ENCODE data around the gene RNASE4.

The RNASE4 gene

DNA sequence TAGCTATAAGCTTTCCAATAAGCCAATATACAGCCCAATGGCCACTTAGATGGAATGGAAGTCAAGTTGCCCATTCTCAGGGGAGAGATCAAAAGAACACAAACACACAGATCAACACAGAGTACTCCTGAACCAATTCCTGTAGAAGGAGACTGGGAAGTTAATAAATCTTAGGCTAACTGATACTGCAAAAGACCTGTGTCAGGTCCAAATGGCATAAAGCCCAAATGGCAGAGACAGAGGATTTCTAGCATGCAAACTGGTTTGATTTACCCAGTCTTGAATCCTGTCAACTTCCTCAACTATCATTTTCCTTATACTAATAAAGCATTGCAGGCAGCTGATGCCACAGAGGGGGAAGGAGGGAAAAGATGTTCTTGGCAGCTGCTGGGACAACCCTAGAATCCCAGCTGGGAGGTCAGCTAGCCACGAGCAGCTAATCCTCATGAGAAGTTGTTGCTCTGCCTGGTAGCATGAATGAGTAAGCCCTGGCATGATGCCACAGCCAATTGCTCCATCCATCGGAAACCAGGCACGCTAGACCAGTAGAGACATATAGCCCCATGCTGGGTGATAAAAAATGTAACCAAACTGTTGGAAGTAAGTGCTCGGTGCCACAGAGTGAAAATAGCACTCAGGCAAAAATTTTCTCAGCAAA, 30.4 kb downstream of the RNASE4 start:
- no peaks in the 10 kb centered on the region for H3K9me3 ChIP-seq (ENCODE audit: control insufficient read depth, insufficient read depth, low read length)
- peaks cover under 1% of the 10 kb centered on the region for H3K27me3 ChIP-seq (ENCODE audit: control insufficient read depth, low read length)
- no peaks in the 10 kb centered on the region for H3F3A ChIP-seq (ENCODE audit: control insufficient read depth, insufficient read depth)
- H3K27ac ChIP-seq (ENCODE audit: low read depth, low read length) = no peak overlapping the region
- TF ChIP-seq CTCF (IDR thresholded peaks at IDR 0.05; ENCODE audit: low read depth, low read length, poor library complexity, severe bottlenecking) (no peak), EZH2phosphoT487 (IDR thresholded peaks at IDR 0.05; ENCODE audit: borderline replicate concordance, low read length) (no peak)
- H3K4me3 ChIP-seq (ENCODE audit: low read length) = no peak overlapping the region
- no peaks in the 10 kb centered on the region for H3K9me2 ChIP-seq (replicated peaks; ENCODE audit: control insufficient read depth, low read length)
- no peaks in the 10 kb centered on the region for H3K79me2 ChIP-seq (ENCODE audit: control insufficient read depth, low read length)
- no peaks in the 10 kb centered on the region for H3K4me1 ChIP-seq (ENCODE audit: control insufficient read depth, low read length)
- H3K36me3 ChIP-seq (ENCODE audit: control insufficient read depth, low read length) = no peaks in the 10 kb centered on the region
- H4K20me1 ChIP-seq (ENCODE audit: control insufficient read depth, insufficient read depth, low read depth, low read length) = no peaks in the 10 kb centered on the region
- no peak overlapping the region for H3K4me2 ChIP-seq (ENCODE audit: low read length)

- no peak for TF ChIP-seq EZH2phosphoT487 (IDR thresholded peaks at IDR 0.05; ENCODE audit: borderline replicate concordance, low read length)
- TF ChIP-seq CTCF (IDR thresholded peaks at IDR 0.05; ENCODE audit: low read depth, low read length, poor library complexity, severe bottlenecking) = no peak
- Histone ChIP-seq H4K20me1 (ENCODE audit: control insufficient read depth, insufficient read depth, low read depth, low read length) (no peaks in the 10 kb centered on the region), H3K27ac (ENCODE audit: low read depth, low read length) (no peak overlapping the region), H3K9me2 (replicated peaks; ENCODE audit: control insufficient read depth, low read length) (no peaks in the 10 kb centered on the region), H3F3A (ENCODE audit: control insufficient read depth, insufficient read depth) (no peaks in the 10 kb centered on the region), H3K4me3 (ENCODE audit: low read length) (no peak overlapping the region), H3K79me2 (ENCODE audit: control insufficient read depth, low read length) (no peaks in the 10 kb centered on the region), H3K4me2 (ENCODE audit: low read length) (no peak overlapping the region), H3K27me3 (ENCODE audit: control insufficient read depth, low read length) (peaks cover 4% of the 10 kb centered on the region), H3K4me1 (ENCODE audit: control insufficient read depth, low read length) (no peaks in the 10 kb centered on the region), H3K9me3 (ENCODE audit: control insufficient read depth, insufficient read depth, low read length) (no peaks in the 10 kb centered on the region), H3K36me3 (ENCODE audit: control insufficient read depth, low read length) (no peaks in the 10 kb centered on the region)
Observed at GRCh38 chr14:20719777-20720176, 35.4 kb downstream of the RNASE4 start.

DNA sequence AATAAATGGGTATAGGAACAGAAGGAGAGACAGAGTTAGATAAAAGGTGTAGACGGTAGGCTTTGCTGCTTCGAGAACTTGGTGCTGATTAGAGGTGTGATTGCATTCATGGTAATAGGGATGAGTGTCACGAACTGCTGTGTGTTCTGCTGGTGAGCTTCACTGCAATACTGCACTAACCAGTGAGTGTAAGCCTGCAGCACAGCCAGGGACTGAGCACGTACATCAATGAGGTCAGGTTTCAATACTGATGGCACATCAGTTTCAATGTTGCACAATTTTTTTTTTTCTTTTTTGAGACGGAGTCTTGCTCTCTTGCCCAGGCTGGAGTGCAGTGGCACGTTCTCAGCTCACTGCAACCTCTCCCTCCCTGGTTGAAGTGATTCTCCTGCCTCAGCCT, 36.4 kb downstream of the RNASE4 start:
- Histone ChIP-seq H3K4me2 (ENCODE audit: low read length) (no peak overlapping the region), H3K4me1 (ENCODE audit: control insufficient read depth, low read length) (no peaks in the 10 kb centered on the region), H3K9me3 (ENCODE audit: control insufficient read depth, insufficient read depth, low read length) (no peaks in the 10 kb centered on the region), H3K4me3 (ENCODE audit: low read length) (no peak overlapping the region), H3F3A (ENCODE audit: control insufficient read depth, insufficient read depth) (no peaks in the 10 kb centered on the region), H3K27ac (ENCODE audit: low read depth, low read length) (no peak overlapping the region), H3K79me2 (ENCODE audit: control insufficient read depth, low read length) (no peaks in the 10 kb centered on the region), H4K20me1 (ENCODE audit: control insufficient read depth, insufficient read depth, low read depth, low read length) (no peaks in the 10 kb centered on the region), H3K36me3 (ENCODE audit: control insufficient read depth, low read length) (no peaks in the 10 kb centered on the region), H3K27me3 (ENCODE audit: control insufficient read depth, low read length) (peaks cover 4% of the 10 kb centered on the region), H3K9me2 (replicated peaks; ENCODE audit: control insufficient read depth, low read length) (no peaks in the 10 kb centered on the region)
- TF ChIP-seq EZH2phosphoT487 (IDR thresholded peaks at IDR 0.05; ENCODE audit: borderline replicate concordance, low read length) (no peak), CTCF (IDR thresholded peaks at IDR 0.05; ENCODE audit: low read depth, low read length, poor library complexity, severe bottlenecking) (no peak)
